ENCODE data around the gene FRMPD2.

- TF ChIP-seq SUZ12 (IDR thresholded peaks at IDR 0.05; ENCODE audit: extremely low read depth, insufficient read depth, insufficient read length) (no peak), YY1 (IDR thresholded peaks at IDR 0.05; ENCODE audit: insufficient read depth, insufficient read length) (no peak), ZNF274 (IDR thresholded peaks at IDR 0.05; ENCODE audit: low read depth, low read length) (no peak)
These were observed 18.8 kb downstream of the FRMPD2 start for GRCh38 chr10:48255722-48256121.
